ENCODE results near the gene OR10A2.
A peak's percentile ranks its signal among the peaks of the same experiment; 100 is the strongest.
"Not testable (repeated sequence)": the region's sequence is repeated elsewhere in the genome, so short reads cannot be mapped to it uniquely, and the experiment has no call there.

OR10A2 gene

DNA sequence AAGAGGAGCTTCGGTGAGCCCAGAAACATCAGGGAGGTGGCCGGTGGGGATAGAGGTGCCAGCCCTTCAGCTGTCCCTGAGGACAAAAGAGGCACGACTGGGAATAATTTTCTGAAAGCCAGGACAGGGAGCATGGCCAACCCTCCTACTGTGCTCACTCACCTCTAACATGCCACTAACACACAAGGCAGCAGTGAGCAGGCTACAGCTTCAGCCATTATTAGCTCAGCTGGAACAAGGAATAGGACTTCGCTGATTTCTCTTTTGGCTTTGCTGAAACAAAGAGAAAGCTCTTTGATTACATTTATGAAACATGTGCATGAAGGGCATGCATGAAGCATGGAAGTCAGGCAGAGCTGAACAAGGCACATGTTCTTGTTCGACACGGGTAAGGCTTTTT, 29.5 kb upstream of the OR10A2 start:
- DNase-seq (ENCODE audit: low read depth, low spot score), result no peak
- H3K27me3 ChIP-seq (ENCODE audit: insufficient read depth, insufficient read length), result no peaks in the 10 kb centered on the region
- H3K4me1 ChIP-seq (ENCODE audit: insufficient read depth, insufficient read length), result no peaks in the 10 kb centered on the region
- no peak for TF ChIP-seq ZNF274 (IDR thresholded peaks at IDR 0.05; ENCODE audit: low read depth, low read length)
- TF ChIP-seq YY1 (IDR thresholded peaks at IDR 0.05; ENCODE audit: insufficient read depth, insufficient read length), result no peak
- TF ChIP-seq SUZ12 (IDR thresholded peaks at IDR 0.05; ENCODE audit: extremely low read depth, insufficient read depth, insufficient read length), result no peak
- no peaks in the 10 kb centered on the region for H3K36me3 ChIP-seq (ENCODE audit: insufficient read depth, insufficient read length, low read length)
- H3K4me3 ChIP-seq (ENCODE audit: insufficient read length, low read depth), result no peak overlapping the region
- H3K9me3 ChIP-seq (ENCODE audit: insufficient read depth, low read length), result no peaks in the 10 kb centered on the region
- no peak overlapping the region for H3K9ac ChIP-seq (ENCODE audit: insufficient read length, low read depth)

DNA sequence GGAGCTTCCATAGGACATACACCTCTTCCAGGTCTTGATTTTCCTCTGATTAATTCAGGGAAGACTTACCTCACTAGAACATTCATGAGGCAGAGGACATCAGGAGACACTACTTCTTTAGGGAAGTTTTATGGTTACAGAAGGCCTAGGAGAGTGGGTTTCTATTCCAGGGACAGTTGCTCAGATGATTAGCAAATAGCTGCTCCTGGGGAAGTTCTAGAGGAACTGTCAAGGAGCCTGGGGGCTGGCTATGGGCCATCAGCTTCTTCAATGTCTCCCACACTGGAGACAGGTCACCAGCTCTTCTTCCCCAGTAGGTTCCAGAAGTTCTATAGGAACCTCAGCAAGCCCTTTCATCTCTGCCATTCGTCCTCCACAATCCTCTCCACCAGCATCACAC, 28.8 kb upstream of the OR10A2 start:
- Histone ChIP-seq H3K9me3 (ENCODE audit: insufficient read depth, low read length) (no peaks in the 10 kb centered on the region), H3K36me3 (ENCODE audit: insufficient read depth, insufficient read length, low read length) (no peaks in the 10 kb centered on the region), H3K4me1 (ENCODE audit: insufficient read depth, insufficient read length) (no peaks in the 10 kb centered on the region), H3K27me3 (ENCODE audit: insufficient read depth, insufficient read length) (no peaks in the 10 kb centered on the region), H3K4me3 (ENCODE audit: insufficient read length, low read depth) (no peak overlapping the region), H3K9ac (ENCODE audit: insufficient read length, low read depth) (no peak overlapping the region)
- DNase-seq (ENCODE audit: low read depth, low spot score), result no peak
- TF ChIP-seq YY1 (IDR thresholded peaks at IDR 0.05; ENCODE audit: insufficient read depth, insufficient read length), result no peak
- TF ChIP-seq SUZ12 (IDR thresholded peaks at IDR 0.05; ENCODE audit: extremely low read depth, insufficient read depth, insufficient read length), result no peak
- TF ChIP-seq ZNF274 (IDR thresholded peaks at IDR 0.05; ENCODE audit: low read depth, low read length), result no peak

DNA sequence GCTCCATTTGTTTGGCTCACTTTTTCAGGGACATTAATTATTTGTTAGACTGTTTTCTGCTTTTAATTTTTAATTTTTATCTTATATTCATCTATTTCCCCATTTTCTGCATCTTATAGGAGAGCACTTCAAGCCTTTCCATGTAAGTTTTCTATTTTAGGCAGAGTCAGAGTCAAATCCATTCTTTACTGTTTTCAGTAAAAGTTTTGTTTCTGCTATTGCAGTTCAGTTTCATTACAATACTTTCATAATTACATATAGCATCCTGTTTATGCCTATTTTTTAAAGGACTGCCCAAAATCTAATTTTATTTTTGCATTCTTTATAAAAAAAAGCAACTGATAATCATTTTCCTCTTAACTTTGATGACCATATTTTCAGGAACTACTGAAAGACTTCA, 21.2 kb upstream of the OR10A2 start:
- Histone ChIP-seq H3K27me3 (ENCODE audit: insufficient read depth, insufficient read length) (no peaks in the 10 kb centered on the region), H3K9me3 (ENCODE audit: insufficient read depth, low read length) (peaks cover 4% of the 10 kb centered on the region; the same call in 1 of the 2 replicates), H3K4me3 (ENCODE audit: insufficient read length, low read depth) (no peak overlapping the region), H3K9ac (ENCODE audit: insufficient read length, low read depth) (no peak overlapping the region), H3K4me1 (ENCODE audit: insufficient read depth, insufficient read length) (no peaks in the 10 kb centered on the region), H3K36me3 (ENCODE audit: insufficient read depth, insufficient read length, low read length) (no peaks in the 10 kb centered on the region)
- DNase-seq (ENCODE audit: low read depth, low spot score), result no peak
- TF ChIP-seq YY1 (IDR thresholded peaks at IDR 0.05; ENCODE audit: insufficient read depth, insufficient read length), result no peak
- no peak for TF ChIP-seq SUZ12 (IDR thresholded peaks at IDR 0.05; ENCODE audit: extremely low read depth, insufficient read depth, insufficient read length)
- no peak for TF ChIP-seq ZNF274 (IDR thresholded peaks at IDR 0.05; ENCODE audit: low read depth, low read length)

- H3K9me3 ChIP-seq (ENCODE audit: insufficient read depth, low read length), result peaks cover 4% of the 10 kb centered on the region; the same call in 1 of the 2 replicates
- TF ChIP-seq YY1 (IDR thresholded peaks at IDR 0.05; ENCODE audit: insufficient read depth, insufficient read length) (no peak), SUZ12 (IDR thresholded peaks at IDR 0.05; ENCODE audit: extremely low read depth, insufficient read depth, insufficient read length) (no peak), ZNF274 (IDR thresholded peaks at IDR 0.05; ENCODE audit: low read depth, low read length) (no peak)
- H3K27me3 ChIP-seq (ENCODE audit: insufficient read depth, insufficient read length), result no peaks in the 10 kb centered on the region
Observed at GRCh38 chr11:6843670-6844069, 19.2 kb upstream of the OR10A2 start.

DNA sequence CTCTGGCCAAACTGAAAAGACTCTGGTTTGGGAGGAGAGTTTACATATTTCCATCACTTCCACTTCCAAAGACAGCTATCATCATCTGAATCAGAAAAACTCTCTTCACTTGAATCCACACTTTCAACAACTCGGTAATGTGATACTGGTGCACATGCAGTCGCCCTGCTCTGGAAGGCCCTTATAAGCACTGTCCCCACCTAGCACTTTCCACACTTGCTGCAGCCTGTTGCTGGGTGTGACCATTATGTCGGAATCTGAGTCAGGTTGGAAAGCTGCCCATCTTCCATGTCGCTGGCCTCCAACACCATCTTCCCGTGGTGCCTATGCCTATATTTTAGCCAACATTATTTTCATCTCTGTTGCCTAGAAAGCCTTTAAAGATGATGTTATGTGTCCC, 18.5 kb upstream of the OR10A2 start:
- Histone ChIP-seq H3K9ac (ENCODE audit: insufficient read length, low read depth) (no peak overlapping the region), H3K4me3 (ENCODE audit: insufficient read length, low read depth) (no peak overlapping the region), H3K9me3 (ENCODE audit: insufficient read depth, low read length) (peaks cover 4% of the 10 kb centered on the region; the same call in 1 of the 2 replicates), H3K4me1 (ENCODE audit: insufficient read depth, insufficient read length) (no peaks in the 10 kb centered on the region), H3K27me3 (ENCODE audit: insufficient read depth, insufficient read length) (no peaks in the 10 kb centered on the region), H3K36me3 (ENCODE audit: insufficient read depth, insufficient read length, low read length) (no peaks in the 10 kb centered on the region)
- no peak for DNase-seq (ENCODE audit: low read depth, low spot score)
- TF ChIP-seq SUZ12 (IDR thresholded peaks at IDR 0.05; ENCODE audit: extremely low read depth, insufficient read depth, insufficient read length), result no peak
- TF ChIP-seq ZNF274 (IDR thresholded peaks at IDR 0.05; ENCODE audit: low read depth, low read length), result no peak
- TF ChIP-seq YY1 (IDR thresholded peaks at IDR 0.05; ENCODE audit: insufficient read depth, insufficient read length), result no peak

More at GRCh38 chr11:6843670-6844069, 19.2 kb upstream of the OR10A2 start:
- peak; percentile 27 for DNase-seq (ENCODE audit: low read depth, low spot score)
- Histone ChIP-seq H3K4me1 (ENCODE audit: insufficient read depth, insufficient read length) (no peaks in the 10 kb centered on the region), H3K4me3 (ENCODE audit: insufficient read length, low read depth) (no peak overlapping the region), H3K9ac (ENCODE audit: insufficient read length, low read depth) (no peak overlapping the region), H3K36me3 (ENCODE audit: insufficient read depth, insufficient read length, low read length) (no peaks in the 10 kb centered on the region)

DNA sequence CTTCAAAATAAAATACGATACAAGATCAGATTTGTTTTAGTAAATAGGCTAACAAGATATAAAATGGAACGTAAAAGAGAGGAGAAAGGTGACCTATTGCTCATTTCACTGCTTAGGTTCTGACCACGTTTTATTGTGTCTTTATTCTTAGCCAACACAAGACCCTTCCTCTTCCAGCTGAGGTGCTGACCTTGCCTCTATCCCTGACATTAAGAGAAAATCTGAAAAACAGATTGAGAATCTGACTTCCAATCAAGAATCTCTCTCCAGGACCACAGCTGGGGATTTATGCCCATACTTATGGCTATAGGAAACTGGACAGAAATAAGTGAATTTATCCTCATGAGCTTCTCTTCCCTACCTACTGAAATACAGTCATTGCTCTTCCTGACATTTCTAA, 17.5 kb upstream of the OR10A2 start, which contains the start of gene OR10A5:
Gene OR10A5, plus strand, starts transcription at position 301 of the 400 bp plus-strand sequence. Its CDS starts 0 bp downstream, at position 301.
- H3K9me3 ChIP-seq (ENCODE audit: insufficient read depth, low read length), result peaks cover 4% of the 10 kb centered on the region; the same call in 1 of the 2 replicates
- DNase-seq (ENCODE audit: low read depth, low spot score), result no peak
- H3K27me3 ChIP-seq (ENCODE audit: insufficient read depth, insufficient read length), result no peaks in the 10 kb centered on the region
- no peak within 1 kb of the TSS for H3K9ac ChIP-seq (ENCODE audit: insufficient read length, low read depth)
- TF ChIP-seq YY1 (IDR thresholded peaks at IDR 0.05; ENCODE audit: insufficient read depth, insufficient read length) (no peak), SUZ12 (IDR thresholded peaks at IDR 0.05; ENCODE audit: extremely low read depth, insufficient read depth, insufficient read length) (no peak), ZNF274 (IDR thresholded peaks at IDR 0.05; ENCODE audit: low read depth, low read length) (no peak)
- no peaks in the 10 kb centered on the region for H3K4me1 ChIP-seq (ENCODE audit: insufficient read depth, insufficient read length)
- H3K36me3 ChIP-seq (ENCODE audit: insufficient read depth, insufficient read length, low read length), result no peaks in the 10 kb centered on the region
- H3K4me3 ChIP-seq (ENCODE audit: insufficient read length, low read depth), result no peak within 1 kb of the TSS

- no peaks in the 10 kb centered on the region for H3K4me1 ChIP-seq (ENCODE audit: insufficient read depth, insufficient read length)
- no peak for DNase-seq (ENCODE audit: low read depth, low spot score)
- no peak overlapping the region for H3K4me3 ChIP-seq (ENCODE audit: insufficient read length, low read depth)
- TF ChIP-seq ZNF274 (IDR thresholded peaks at IDR 0.05; ENCODE audit: low read depth, low read length), result no peak
- no peak for TF ChIP-seq YY1 (IDR thresholded peaks at IDR 0.05; ENCODE audit: insufficient read depth, insufficient read length)
- TF ChIP-seq SUZ12 (IDR thresholded peaks at IDR 0.05; ENCODE audit: extremely low read depth, insufficient read depth, insufficient read length), result no peak
- no peaks in the 10 kb centered on the region for H3K36me3 ChIP-seq (ENCODE audit: insufficient read depth, insufficient read length, low read length)
- no peaks in the 10 kb centered on the region for H3K27me3 ChIP-seq (ENCODE audit: insufficient read depth, insufficient read length)
- H3K9me3 ChIP-seq (ENCODE audit: insufficient read depth, low read length), result peaks cover 7% of the 10 kb centered on the region
- no peak overlapping the region for H3K9ac ChIP-seq (ENCODE audit: insufficient read length, low read depth)
Observed at GRCh38 chr11:6850526-6850925, 12.3 kb upstream of the OR10A2 start.

DNA sequence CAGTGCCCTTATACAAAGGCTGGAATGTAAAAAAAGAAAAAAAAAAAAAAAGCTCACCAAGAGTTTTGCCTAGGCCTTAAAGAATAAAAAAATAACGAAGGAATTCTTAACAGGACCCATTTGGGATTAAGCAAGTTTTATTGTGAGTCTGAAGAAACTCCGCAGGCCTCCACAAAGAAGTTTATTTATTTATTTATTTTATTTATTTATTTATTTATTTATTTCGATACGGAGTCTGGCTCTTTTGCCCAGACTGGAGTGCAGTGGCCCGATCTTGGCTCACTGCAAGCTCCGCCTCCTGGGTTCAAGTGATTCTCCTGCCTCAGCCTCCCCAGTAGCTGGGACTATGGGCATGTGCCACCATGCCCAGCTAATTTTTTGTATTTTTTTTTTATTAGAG, 8.1 kb upstream of the OR10A2 start:
- not testable (repeated sequence) for H3K9me3 ChIP-seq (ENCODE audit: insufficient read depth, low read length); H3K9ac ChIP-seq (ENCODE audit: insufficient read length, low read depth); H3K4me3 ChIP-seq (ENCODE audit: insufficient read length, low read depth)

More for the DNA sequence above, 8.1 kb upstream of the OR10A2 start:
- not testable (repeated sequence) for H3K36me3 ChIP-seq (ENCODE audit: insufficient read depth, insufficient read length, low read length); H3K27me3 ChIP-seq (ENCODE audit: insufficient read depth, insufficient read length); H3K4me1 ChIP-seq (ENCODE audit: insufficient read depth, insufficient read length); DNase-seq (ENCODE audit: low read depth, low spot score)

All from NT2/D1 (cell line).